T-helper 17 cell (primary cell): Measurements from ENCODE around the gene TMTC2. TPM values are rescaled to one million over a fixed set of nuclear protein-coding genes. Genes with fewer than 3 reads are reported as not detected.

Experiments
- ATAC-seq: fragments of 150-1000 bp; cut with Tn5 transposase; 2 replicates; pipeline ENCODE4 v1.10.0; 2021; ENCODE audit warnings: mild to moderate bottlenecking, moderate library complexity
- DNase-seq, 3 donors: peaks; one replicate each; pipeline versions ENCODE4 v3.0.0 to v3.0.0-alpha.2; 2020 to 2021
- H3K9me3 ChIP-seq: one replicate; pipeline ENCODE4 v1.7.0; 2013; ENCODE audit warnings: low read length, mild to moderate bottlenecking; ENCODE audit not compliant: control insufficient read depth, poor library complexity, severe bottlenecking
- H3K27ac Mint-ChIP-seq: one replicate; pipeline ENCODE4 v1.8.0; 2022; ENCODE audit warnings: mild to moderate bottlenecking, moderate library complexity, mixed read lengths
- H3K27me3 Mint-ChIP-seq: one replicate; pipeline ENCODE4 v1.8.0; 2022; ENCODE audit warnings: mixed read lengths
- H3K36me3 Mint-ChIP-seq: one replicate; pipeline ENCODE4 v1.8.0; 2022; ENCODE audit warnings: low read depth, mixed read lengths
- H3K4me1 Mint-ChIP-seq: one replicate; pipeline ENCODE4 v1.8.0; 2022; ENCODE audit warnings: mild to moderate bottlenecking, mixed read lengths
- H3K4me3 Mint-ChIP-seq: one replicate; pipeline ENCODE4 v1.8.0; 2022; ENCODE audit warnings: mild to moderate bottlenecking, moderate library complexity, mixed read lengths
- total RNA-seq, 4 donors: library from RNA in 2 of 4; stranded (reverse) in 2 of 4; gene quantifications; one replicate each; pipeline ENCODE4 v1.2.3 and lab custom pipeline; 2022 to 2026

TMTC2 gene
- total RNA-seq, 2 donors from 2014 or later = 6.0 to 6.2 TPM

DNA sequence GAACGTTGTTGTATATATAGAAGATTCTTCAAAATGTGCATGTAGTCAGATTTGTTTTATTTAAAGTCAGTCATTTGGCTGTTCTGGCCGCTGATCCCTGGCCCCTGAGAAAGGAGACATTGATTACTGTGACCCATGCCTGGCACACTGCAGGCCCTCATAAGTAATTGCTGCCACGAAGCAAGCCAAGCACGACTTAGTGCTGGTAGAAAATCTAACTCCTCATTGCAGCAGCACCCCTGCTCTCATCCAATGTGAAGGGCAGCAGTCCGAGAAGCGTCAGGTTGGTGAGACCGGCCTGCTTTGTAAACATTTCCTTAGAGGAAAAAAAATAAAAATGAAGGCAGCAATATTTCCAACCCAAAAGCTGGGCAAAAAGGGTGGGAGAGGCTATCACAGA is 22.8 kb upstream of the TMTC2 start:
- Mint-ChIP-seq H3K27ac (no peak overlapping the region), H3K4me3 (no peak overlapping the region), H3K36me3 (no peaks in the 10 kb centered on the region), H3K4me1 (no peaks in the 10 kb centered on the region), H3K27me3 (peaks cover 58% of the 10 kb centered on the region)
- no peaks in the 10 kb centered on the region for H3K9me3 ChIP-seq
- DNase-seq (no peak), ATAC-seq (no peak)

DNA sequence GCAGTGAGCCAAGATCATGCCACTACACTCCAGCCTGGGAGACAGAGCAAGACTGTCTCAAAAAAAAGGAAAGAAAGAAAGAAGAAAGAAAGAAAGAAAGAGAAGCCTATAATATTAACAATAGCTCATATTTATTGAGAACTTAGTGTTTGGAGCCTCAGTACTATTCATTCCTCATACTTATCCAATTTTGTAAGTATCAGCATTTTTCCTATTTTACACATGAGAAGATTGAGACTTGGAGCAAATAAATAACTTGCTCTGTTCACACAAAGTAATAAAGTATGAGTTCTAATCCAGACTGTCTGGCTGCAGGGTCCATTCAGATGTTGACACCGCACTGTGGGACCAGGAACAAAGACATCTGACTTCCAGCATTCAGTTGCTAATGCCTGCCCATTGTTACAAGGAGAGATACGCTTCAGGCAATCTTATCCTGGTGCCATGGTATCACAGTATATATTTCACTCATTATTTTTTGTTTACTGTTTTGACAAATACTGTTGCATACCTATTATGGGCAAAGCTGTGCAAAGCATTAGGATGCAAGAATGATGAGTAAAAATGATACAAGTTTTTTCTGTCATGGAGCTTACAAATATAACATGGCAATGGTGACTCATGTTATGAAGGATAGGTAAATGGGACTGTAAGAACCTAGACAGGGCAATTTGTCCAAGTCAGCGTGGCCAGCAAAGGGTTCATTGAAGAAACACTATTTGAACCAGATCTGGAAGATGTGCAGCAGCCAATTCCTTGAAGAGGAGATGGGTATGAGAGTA is 21.4 kb upstream of the TMTC2 start:
- Mint-ChIP-seq H3K36me3 (no peaks in the 10 kb centered on the region), H3K4me3 (no peak overlapping the region), H3K27me3 (peaks cover 62% of the 10 kb centered on the region), H3K4me1 (no peaks in the 10 kb centered on the region), H3K27ac (no peak overlapping the region)
- DNase-seq = no peak
- H3K9me3 ChIP-seq = no peaks in the 10 kb centered on the region
- ATAC-seq = no peak

DNA sequence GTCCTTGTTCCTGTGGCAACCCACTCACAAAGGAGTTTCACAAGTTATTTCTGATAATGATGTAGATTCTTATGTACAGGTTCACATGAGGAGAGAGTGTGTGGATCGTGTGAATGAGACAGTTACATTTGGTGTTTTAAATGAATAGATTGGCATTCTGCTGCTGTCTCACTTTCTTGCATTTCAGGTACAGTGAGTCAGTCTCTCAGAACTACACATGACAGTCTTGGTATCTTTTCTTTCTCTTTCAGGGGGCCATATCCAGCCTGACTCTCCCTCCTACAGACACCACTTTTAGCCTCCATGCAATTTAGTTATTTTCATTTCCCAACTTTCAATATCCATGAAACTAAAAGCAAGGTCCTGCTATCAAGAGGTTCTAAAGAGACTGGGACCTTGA is 19.9 kb upstream of the TMTC2 start:
- Mint-ChIP-seq H3K36me3 (no peaks in the 10 kb centered on the region), H3K4me1 (no peaks in the 10 kb centered on the region), H3K27me3 (peaks cover 57% of the 10 kb centered on the region), H3K27ac (no peak overlapping the region), H3K4me3 (no peak overlapping the region)
- DNase-seq (no peak), ATAC-seq (no peak)
- no peaks in the 10 kb centered on the region for H3K9me3 ChIP-seq

DNA sequence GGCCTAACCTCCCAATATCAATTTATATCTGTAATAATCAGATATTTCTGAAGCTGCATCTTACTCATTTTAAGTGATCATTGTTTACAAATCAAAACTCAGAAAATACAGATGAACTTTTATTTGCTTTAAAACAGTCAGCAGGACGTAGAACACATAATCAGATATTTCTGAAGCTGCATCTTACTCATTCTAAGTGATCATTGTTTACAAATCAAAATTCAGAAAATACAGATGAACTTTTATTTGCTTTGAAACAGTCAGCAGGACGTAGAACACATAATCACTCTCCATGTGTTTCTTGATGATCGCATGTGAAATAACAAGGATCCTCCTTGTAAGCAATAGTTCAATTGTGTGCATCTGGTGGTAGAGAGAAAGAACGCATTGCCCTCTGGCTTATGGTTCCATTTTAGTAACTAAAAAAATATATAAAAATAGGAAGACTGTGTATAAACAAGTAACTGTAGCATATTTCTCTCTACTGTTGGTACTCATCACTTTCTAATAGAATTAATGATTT is 15.0 kb upstream of the TMTC2 start:
- Mint-ChIP-seq H3K4me1 (no peaks in the 10 kb centered on the region), H3K36me3 (no peaks in the 10 kb centered on the region), H3K4me3 (no peak overlapping the region), H3K27ac (no peak overlapping the region), H3K27me3 (peaks cover 40% of the 10 kb centered on the region)
- DNase-seq (no peak), ATAC-seq (no peak)
- no peaks in the 10 kb centered on the region for H3K9me3 ChIP-seq

DNA sequence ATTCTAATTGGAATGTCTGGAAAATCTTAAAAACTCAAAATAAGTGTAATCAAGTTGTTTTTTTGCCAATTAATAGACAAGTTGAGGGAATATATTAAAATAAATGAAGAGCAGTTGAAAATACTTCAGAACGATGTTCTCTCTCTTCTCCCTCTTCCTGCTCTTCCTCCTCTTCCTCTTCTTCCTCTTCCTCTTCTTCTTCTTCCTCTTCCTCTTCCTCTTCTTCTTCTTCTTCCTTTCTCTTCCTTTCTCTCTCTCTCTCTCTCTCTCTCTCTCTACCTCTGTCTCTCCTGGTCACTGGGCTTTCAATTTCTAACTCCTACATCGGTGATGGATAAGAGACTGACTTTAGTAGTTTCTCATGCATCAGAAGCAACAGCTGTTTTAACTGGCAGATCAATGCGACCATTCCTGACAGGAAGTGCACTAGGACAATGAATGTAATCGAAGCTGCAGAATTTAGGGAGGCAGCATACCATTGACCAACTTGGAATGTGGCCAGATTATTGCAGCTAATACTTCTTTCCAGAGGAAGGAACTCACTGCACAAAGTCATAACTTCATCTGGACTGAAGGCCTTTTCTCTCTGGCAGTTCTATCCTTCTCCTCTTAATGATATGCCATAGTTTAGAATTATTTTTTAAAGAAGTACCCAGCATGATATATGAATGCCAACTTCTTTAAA is 13.8 kb upstream of the TMTC2 start:
- H3K36me3 Mint-ChIP-seq = peaks cover 2% of the 10 kb centered on the region
- H3K4me3 Mint-ChIP-seq = no peak overlapping the region
- H3K27ac Mint-ChIP-seq = no peak overlapping the region
- no peaks in the 10 kb centered on the region for H3K9me3 ChIP-seq
- ATAC-seq (no peak), DNase-seq (no peak)
- peaks cover 31% of the 10 kb centered on the region for H3K27me3 Mint-ChIP-seq
- H3K4me1 Mint-ChIP-seq = no peaks in the 10 kb centered on the region

DNA sequence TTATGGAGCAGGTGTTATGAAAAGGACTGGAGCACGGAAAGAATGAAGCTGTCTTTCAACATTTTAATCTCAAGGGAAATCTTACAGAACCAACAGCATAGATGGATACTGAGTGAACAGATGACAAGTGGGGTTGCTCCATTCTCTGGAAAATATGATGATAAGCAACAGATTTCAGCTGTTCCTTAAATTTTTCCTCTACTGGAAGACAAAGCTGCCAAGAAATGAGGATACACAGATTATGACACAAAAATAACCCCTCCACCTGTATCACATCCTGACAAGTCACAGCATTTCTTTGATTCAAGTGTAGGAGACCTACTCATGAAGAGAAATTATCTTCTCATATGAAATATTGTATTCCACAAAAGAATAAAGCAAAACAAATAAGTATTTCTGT is 13.0 kb upstream of the TMTC2 start:
- no peak for ATAC-seq
- Mint-ChIP-seq H3K4me1 (no peaks in the 10 kb centered on the region), H3K27me3 (peaks cover 31% of the 10 kb centered on the region), H3K36me3 (peaks cover 2% of the 10 kb centered on the region), H3K4me3 (no peak overlapping the region), H3K27ac (no peak overlapping the region)
- no peaks in the 10 kb centered on the region for H3K9me3 ChIP-seq
- no peak for DNase-seq

DNA sequence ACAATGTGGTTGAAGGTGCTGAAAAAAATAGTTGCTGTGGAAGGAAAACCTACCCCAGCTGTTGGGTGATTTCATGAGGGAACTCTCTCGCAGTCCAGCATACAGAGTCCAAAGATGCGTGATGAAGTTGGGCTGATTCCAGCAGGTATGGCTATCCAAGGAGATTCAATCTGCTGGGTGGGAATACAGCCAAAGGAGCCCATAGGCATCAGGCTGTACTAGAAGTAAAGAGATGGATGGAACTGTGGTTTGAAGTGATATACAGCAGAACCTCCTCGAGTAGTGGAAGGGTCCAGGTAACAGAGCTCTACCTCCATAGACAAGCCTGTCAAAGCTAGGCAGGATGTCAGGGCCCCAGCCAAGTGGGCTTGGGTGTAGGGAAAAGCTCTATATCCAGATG is 11.5 kb upstream of the TMTC2 start:
- no peak overlapping the region for H3K27ac Mint-ChIP-seq
- peaks cover 32% of the 10 kb centered on the region for H3K27me3 Mint-ChIP-seq
- H3K4me3 Mint-ChIP-seq = no peak overlapping the region
- ATAC-seq (no peak), DNase-seq (no peak)
- H3K9me3 ChIP-seq = no peaks in the 10 kb centered on the region
- H3K36me3 Mint-ChIP-seq = peaks cover 2% of the 10 kb centered on the region
- no peaks in the 10 kb centered on the region for H3K4me1 Mint-ChIP-seq

DNA sequence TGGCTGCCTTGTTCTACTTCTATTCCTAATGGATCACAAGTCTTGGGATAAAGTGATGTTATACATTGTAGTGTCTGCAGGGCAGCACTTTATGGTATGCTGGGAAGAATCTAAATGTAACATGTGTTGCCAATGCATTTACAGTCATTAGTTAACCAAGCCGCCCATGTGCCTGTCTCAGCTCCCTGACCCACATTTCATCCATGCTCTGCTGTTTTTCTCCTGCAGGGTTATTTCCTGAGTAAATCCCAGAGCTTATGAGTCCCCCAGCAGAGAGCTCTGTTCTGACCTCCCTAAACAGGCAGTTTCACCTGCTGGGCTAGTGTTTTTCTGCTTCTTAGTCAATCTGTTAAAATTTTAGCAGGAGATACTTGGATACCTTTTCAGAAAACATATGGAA is 4.4 kb upstream of the TMTC2 start:
- Mint-ChIP-seq H3K27ac (no peak overlapping the region), H3K4me1 (peaks cover 11% of the 10 kb centered on the region), H3K36me3 (peaks cover 2% of the 10 kb centered on the region), H3K27me3 (peaks cover 35% of the 10 kb centered on the region), H3K4me3 (no peak overlapping the region)
- H3K9me3 ChIP-seq = no peaks in the 10 kb centered on the region
- DNase-seq = no peak
- no peak for ATAC-seq

DNA sequence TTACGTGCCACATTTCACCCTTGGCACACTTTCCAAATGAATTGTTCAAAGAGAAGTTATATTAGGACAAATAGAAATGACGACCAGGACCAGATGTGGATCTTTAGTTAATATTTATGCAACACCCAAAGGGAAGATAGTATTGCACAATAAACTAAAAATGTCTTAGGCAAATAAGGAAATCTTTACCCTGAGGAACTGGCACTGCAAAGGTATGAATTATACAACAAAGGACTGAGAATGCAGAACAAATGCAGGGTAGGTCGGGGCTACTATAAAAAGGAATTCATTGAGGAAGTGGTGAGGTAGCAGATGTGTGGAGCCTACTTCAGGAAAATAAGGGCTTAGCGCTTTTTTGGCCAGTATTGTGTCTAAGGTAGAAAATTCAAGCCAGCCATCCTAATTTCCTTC is 3.9 kb upstream of the TMTC2 start:
- H3K9me3 ChIP-seq = no peaks in the 10 kb centered on the region
- Mint-ChIP-seq H3K36me3 (peaks cover under 1% of the 10 kb centered on the region), H3K4me1 (peaks cover 12% of the 10 kb centered on the region), H3K27ac (no peak overlapping the region), H3K4me3 (no peak overlapping the region), H3K27me3 (peaks cover 33% of the 10 kb centered on the region)
- no peak for ATAC-seq
- DNase-seq = no peak

DNA sequence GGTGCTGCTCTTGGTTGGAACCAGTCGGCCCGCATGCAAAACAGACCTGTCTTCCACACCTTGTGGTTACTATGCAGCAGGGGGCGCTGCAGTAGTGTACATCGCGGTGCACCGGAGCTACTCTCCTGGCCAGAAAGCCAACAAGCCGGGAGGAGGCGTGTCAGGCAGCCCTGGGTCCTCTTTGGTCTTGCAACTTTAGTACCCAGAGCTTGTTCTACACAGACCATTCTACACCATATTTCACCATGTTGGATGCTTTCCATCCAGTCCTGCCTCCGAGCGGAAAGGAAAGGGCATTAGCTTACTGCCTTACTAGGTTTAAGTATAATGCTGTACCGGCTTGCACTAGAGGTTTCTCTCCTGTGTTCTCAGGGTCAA is 927 bp upstream of the TMTC2 start:
- ATAC-seq = peak; percentile 61
- peak; percentile 76 to 87 (median 77) for DNase-seq
- H3K36me3 Mint-ChIP-seq = no peaks in the 10 kb centered on the region
- H3K4me1 Mint-ChIP-seq = peaks cover 24% of the 10 kb centered on the region
- peak overlapping the region; percentile 99 for H3K4me3 Mint-ChIP-seq
- no peaks in the 10 kb centered on the region for H3K9me3 ChIP-seq
- H3K27me3 Mint-ChIP-seq = peaks cover 17% of the 10 kb centered on the region
- H3K27ac Mint-ChIP-seq = peak overlapping the region; percentile 99

DNA sequence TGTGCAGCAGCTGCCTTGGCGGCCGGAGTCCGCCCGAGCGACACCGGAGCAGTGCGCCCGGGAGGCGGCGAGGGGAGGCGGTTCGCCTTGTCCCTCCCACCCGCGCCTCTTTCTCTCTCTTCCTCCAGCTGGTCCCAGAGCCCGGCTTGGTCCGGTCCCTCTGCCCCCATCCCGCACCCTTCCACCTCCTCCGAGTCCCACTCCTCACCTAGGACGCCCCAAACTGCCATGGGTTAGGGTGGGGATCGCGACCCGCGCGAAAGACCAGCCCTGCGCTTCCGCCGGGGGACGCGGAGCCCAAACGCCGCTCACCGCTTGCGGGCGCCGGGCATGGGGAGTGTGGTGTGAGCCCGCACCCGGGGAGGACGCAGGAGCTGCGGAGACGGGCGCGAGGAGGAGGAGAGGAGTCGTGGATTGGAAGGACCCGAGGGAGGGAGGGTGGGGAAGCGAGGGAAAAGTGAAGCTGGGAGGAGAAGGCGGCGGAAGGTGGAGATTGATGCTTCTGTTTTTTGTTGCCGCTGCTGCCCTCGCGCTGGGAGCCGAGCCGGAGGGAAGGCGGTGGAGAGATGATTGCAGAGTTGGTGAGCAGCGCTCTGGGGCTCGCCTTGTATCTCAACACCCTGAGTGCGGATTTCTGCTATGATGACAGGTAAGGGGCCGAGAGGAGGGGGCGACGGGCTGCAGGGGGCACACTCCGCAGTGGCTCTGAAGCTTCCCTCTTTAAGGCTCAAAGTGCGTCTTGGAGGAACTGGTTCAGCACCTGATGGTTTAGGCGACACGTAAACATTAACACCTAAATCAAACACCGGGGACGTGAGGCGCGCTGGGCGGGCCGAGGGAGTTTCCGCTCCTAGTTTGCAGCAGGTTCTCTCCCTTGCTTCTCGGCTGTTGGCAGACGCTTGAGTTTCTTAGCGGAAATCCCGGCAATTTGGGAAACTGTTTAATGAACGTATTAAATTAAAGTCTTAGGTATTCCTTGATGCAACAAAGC is 610 bp downstream of the TMTC2 start:
- H3K27me3 Mint-ChIP-seq = peaks cover 13% of the 10 kb centered on the region
- DNase-seq (peak; percentile 37 to 48 (median 46)), ATAC-seq (peak; percentile 41)
- H3K36me3 Mint-ChIP-seq = no peaks in the 10 kb centered on the region
- peaks cover 24% of the 10 kb centered on the region for H3K4me1 Mint-ChIP-seq
- H3K9me3 ChIP-seq = no peaks in the 10 kb centered on the region
- peak overlapping the region; percentile 99 for H3K27ac Mint-ChIP-seq
- peak overlapping the region; percentile 99 for H3K4me3 Mint-ChIP-seq

DNA sequence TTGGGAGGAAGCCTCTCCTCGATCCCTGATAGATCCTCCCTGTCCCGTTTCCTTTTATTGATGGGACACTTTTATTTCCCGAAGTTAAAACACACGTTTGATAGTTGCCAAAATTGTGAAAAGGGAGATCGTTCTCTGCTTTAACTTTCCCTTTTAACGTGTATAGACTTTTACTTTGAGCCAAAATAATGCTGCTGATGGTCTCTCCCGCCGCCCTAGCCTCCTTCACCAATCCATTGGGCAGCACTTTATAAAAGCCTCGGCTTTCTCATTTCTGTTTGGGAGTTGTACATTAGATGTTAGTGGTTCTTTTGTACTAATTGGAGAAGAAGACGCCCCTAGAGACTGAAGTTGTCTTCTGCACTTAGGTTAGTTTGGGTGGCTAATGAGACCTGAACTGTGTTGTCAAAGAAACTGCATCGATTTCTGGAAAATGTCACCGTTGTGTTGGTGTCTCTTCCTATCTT is 1.4 kb downstream of the TMTC2 start:
- DNase-seq (no peak), ATAC-seq (no peak)
- Mint-ChIP-seq H3K27me3 (peaks cover 5% of the 10 kb centered on the region), H3K4me1 (peaks cover 24% of the 10 kb centered on the region), H3K4me3 (peak overlapping the region; percentile 99), H3K27ac (peak overlapping the region; percentile 99), H3K36me3 (no peaks in the 10 kb centered on the region)
- H3K9me3 ChIP-seq = no peaks in the 10 kb centered on the region

DNA sequence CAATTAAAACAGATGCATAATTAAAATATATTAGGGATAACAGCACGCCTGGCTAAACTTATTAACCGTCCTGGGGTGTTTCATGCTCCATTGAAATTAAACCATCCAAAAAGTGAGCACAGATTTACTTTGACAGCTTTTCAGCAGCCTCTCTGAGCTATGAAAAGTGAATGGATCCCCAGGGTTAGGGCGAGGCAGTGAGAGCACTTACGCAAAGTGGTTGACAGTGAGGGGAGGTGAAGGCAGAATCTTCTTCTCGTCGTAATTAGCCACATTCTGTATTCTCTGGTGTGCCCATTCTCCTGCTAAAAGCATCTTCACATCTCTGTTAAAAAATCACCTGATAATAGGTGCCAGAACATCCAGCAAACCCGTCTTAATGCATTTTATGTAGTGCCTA is 1.9 kb downstream of the TMTC2 start:
- Mint-ChIP-seq H3K4me1 (peaks cover 24% of the 10 kb centered on the region), H3K36me3 (no peaks in the 10 kb centered on the region), H3K27ac (peak overlapping the region; percentile 99), H3K4me3 (peak overlapping the region; percentile 99), H3K27me3 (peaks cover 5% of the 10 kb centered on the region)
- ATAC-seq (no peak), DNase-seq (no peak)
- H3K9me3 ChIP-seq = no peaks in the 10 kb centered on the region
